GM18505 (cell line): ENCODE data around the gene SMARCE1.

ENCODE experiments used
- ATAC-seq: cut with Tn5 transposase; IDR thresholded peaks from one replicate; pipeline ENCODE4 v1.9.1; 2021; ENCODE audit not compliant: unreplicated experiment
- POLR2A ChIP-seq: IDR thresholded peaks from 4 replicates; pipeline ENCODE4 v1.6.1; 2011; ENCODE audit warnings: borderline replicate concordance; ENCODE audit not compliant: insufficient read depth, insufficient read length; ENCODE audit errors: extremely low read depth

Gene SMARCE1

GRCh38 chr17:40576113-40576740, 71.4 kb downstream of the SMARCE1 start:
- no peak for TF ChIP-seq POLR2A
- ATAC-seq, result no peak
